GM19467 (cell line): ENCODE results near the gene TNFSF15.
A peak's percentile ranks its signal among the peaks of the same experiment; 100 is the strongest.

Experiments used
- ATAC-seq: cut with Tn5 transposase; IDR thresholded peaks from one replicate; pipeline ENCODE4 v1.9.1; 2021; ENCODE audit warnings: mild to moderate bottlenecking, moderate library complexity; ENCODE audit not compliant: unreplicated experiment

Gene TNFSF15

GRCh38 chr9:114805670-114806525 lies at the start of gene TNFSF15:
Gene TNFSF15, minus strand, starts transcription at chr9:114806039. Its CDS starts 27 bp downstream, at chr9:114806012.
- peak; percentile 95 for ATAC-seq

GRCh38 chr9:114855488-114855887 lies 49.6 kb upstream of the TNFSF15 start:
- ATAC-seq, result no peak

- ATAC-seq, result no peak
These were observed 49.0 kb upstream of the TNFSF15 start for GRCh38 chr9:114854736-114855355.

GRCh38 chr9:114853071-114853855 lies 47.4 kb upstream of the TNFSF15 start:
- no peak for ATAC-seq

- ATAC-seq, result no peak
These were observed 46.3 kb upstream of the TNFSF15 start for GRCh38 chr9:114852050-114852594.

- ATAC-seq, result no peak
These were observed 45.5 kb upstream of the TNFSF15 start for GRCh38 chr9:114851306-114851705.

GRCh38 chr9:114850871-114851270 lies 45.0 kb upstream of the TNFSF15 start:
- no peak for ATAC-seq

- ATAC-seq, result no peak
These were observed 43.6 kb upstream of the TNFSF15 start for GRCh38 chr9:114849450-114849849.

GRCh38 chr9:114847492-114848417 lies 41.9 kb upstream of the TNFSF15 start:
- ATAC-seq, result no peak

GRCh38 chr9:114845373-114845772 lies 39.5 kb upstream of the TNFSF15 start:
- ATAC-seq, result no peak

GRCh38 chr9:114844766-114845165 lies 38.9 kb upstream of the TNFSF15 start:
- no peak for ATAC-seq

GRCh38 chr9:114837923-114838322 lies 32.1 kb upstream of the TNFSF15 start:
- no peak for ATAC-seq

- ATAC-seq, result no peak
These were observed 30.9 kb upstream of the TNFSF15 start for GRCh38 chr9:114836769-114837168.

GRCh38 chr9:114834386-114834785 lies 28.5 kb upstream of the TNFSF15 start:
- no peak for ATAC-seq

GRCh38 chr9:114830546-114830945 lies 24.7 kb upstream of the TNFSF15 start:
- no peak for ATAC-seq

- no peak for ATAC-seq
These were observed 24.0 kb upstream of the TNFSF15 start for GRCh38 chr9:114829574-114830440.

GRCh38 chr9:114828303-114828650 lies 22.4 kb upstream of the TNFSF15 start:
- no peak for ATAC-seq

- ATAC-seq, result no peak
These were observed 21.9 kb upstream of the TNFSF15 start for GRCh38 chr9:114827641-114828302.

- no peak for ATAC-seq
These were observed 20.6 kb upstream of the TNFSF15 start for GRCh38 chr9:114826431-114826830.
